Measurements from ENCODE around the gene CSMD2.

CSMD2 gene

GRCh38 chr1:33548319-33548718 lies 616.7 kb downstream of the CSMD2 start:
- Histone ChIP-seq H3K4me1 (ENCODE audit: insufficient read depth, low read length) (no peaks in the 10 kb centered on the region), H3K9me3 (ENCODE audit: control insufficient read depth, insufficient read depth, low read length) (no peaks in the 10 kb centered on the region; the same call in 1 of the 2 replicates), H3K9ac (ENCODE audit: low read depth, low read length) (no peak overlapping the region), H3K36me3 (ENCODE audit: insufficient read depth, low read length) (no peaks in the 10 kb centered on the region)

GRCh38 chr1:33547576-33547975 lies 617.5 kb downstream of the CSMD2 start:
- H3K9ac ChIP-seq (ENCODE audit: low read depth, low read length) = no peak overlapping the region
- no peaks in the 10 kb centered on the region for H3K4me1 ChIP-seq (ENCODE audit: insufficient read depth, low read length)
- H3K36me3 ChIP-seq (ENCODE audit: insufficient read depth, low read length) = no peaks in the 10 kb centered on the region
- no peaks in the 10 kb centered on the region; the same call in 1 of the 2 replicates for H3K9me3 ChIP-seq (ENCODE audit: control insufficient read depth, insufficient read depth, low read length)

- H3K4me1 ChIP-seq (ENCODE audit: insufficient read depth, low read length) = no peaks in the 10 kb centered on the region
- no peak overlapping the region for H3K9ac ChIP-seq (ENCODE audit: low read depth, low read length)
- H3K9me3 ChIP-seq (ENCODE audit: control insufficient read depth, insufficient read depth, low read length) = no peaks in the 10 kb centered on the region; the same call in 1 of the 2 replicates
- H3K36me3 ChIP-seq (ENCODE audit: insufficient read depth, low read length) = no peaks in the 10 kb centered on the region
These were observed 623.1 kb downstream of the CSMD2 start for GRCh38 chr1:33541966-33542365.

DNA sequence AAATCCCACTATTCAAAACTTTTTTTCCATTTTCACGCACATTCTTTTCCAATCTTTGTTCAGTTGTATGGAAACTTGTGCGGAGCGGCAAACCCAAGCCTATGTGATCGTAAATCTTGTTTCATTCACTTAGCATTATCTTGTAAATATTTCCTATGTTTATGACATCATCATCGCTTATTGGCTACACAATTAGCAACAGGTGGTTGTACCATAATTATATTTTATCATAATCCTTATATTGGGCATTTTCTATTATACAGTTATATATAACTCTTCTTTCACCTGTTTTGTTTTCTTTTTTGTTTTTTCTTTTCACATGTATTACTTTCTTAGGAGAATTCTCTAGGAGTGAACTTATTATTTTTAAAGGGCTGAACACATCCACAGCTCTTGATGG lies 627.1 kb downstream of the CSMD2 start:
- no peak overlapping the region for H3K9ac ChIP-seq (ENCODE audit: low read depth, low read length)
- no peaks in the 10 kb centered on the region for H3K9me3 ChIP-seq (ENCODE audit: control insufficient read depth, insufficient read depth, low read length)
- H3K4me1 ChIP-seq (ENCODE audit: insufficient read depth, low read length) = no peaks in the 10 kb centered on the region
- H3K36me3 ChIP-seq (ENCODE audit: insufficient read depth, low read length) = no peaks in the 10 kb centered on the region

- H3K9me3 ChIP-seq (ENCODE audit: control insufficient read depth, insufficient read depth, low read length) = no peaks in the 10 kb centered on the region
- H3K36me3 ChIP-seq (ENCODE audit: insufficient read depth, low read length) = no peaks in the 10 kb centered on the region
- no peaks in the 10 kb centered on the region for H3K4me1 ChIP-seq (ENCODE audit: insufficient read depth, low read length)
- no peak overlapping the region for H3K9ac ChIP-seq (ENCODE audit: low read depth, low read length)
These were observed 629.7 kb downstream of the CSMD2 start for GRCh38 chr1:33535334-33535733.

DNA sequence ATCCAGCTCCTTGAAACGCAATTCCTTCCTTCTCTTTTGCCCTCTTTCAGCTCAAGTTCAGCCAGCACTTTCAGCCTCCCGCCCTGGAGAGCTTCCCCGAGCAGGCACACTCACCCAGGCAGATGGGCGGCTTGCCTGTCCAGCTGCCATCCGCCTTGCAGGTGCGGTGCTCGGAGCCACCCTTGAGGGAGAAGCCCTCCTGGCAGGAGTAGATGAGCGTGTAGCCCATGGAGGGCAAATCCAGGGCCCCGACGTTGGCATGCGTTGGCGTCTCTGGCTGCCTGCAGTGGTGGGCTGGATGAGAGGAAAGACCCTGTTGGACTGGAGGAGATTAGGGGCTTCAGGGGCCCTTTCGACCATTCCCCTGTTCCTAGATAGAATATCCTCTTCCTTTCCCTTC lies 632.1 kb downstream of the CSMD2 start:
- no peaks in the 10 kb centered on the region for H3K4me1 ChIP-seq (ENCODE audit: insufficient read depth, low read length)

DNA sequence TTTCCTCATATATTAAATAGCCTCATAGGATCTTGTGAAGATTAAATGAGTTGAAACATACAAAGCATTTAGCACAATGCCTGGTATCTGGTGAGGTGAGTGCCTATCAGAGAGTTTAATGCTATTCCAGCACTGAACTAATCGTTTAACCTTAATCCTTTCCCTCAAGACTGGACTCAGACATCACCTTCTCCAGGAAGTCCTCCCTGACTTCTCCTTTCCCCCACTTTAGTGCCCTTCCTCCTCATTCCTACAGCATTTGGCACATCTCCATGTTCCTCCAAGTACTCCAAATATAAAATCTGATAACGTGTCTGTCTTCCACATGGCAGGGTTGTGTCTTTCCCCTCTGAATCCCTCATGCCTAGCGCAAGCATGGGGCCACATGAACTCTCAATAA lies 632.8 kb downstream of the CSMD2 start:
- H3K4me1 ChIP-seq (ENCODE audit: insufficient read depth, low read length) = no peaks in the 10 kb centered on the region
- no peak overlapping the region for H3K9ac ChIP-seq (ENCODE audit: low read depth, low read length)
- H3K36me3 ChIP-seq (ENCODE audit: insufficient read depth, low read length) = no peaks in the 10 kb centered on the region
- no peaks in the 10 kb centered on the region for H3K9me3 ChIP-seq (ENCODE audit: control insufficient read depth, insufficient read depth, low read length)

More for the DNA sequence above, 632.1 kb downstream of the CSMD2 start:
- H3K9ac ChIP-seq (ENCODE audit: low read depth, low read length) = no peak overlapping the region
- no peaks in the 10 kb centered on the region for H3K36me3 ChIP-seq (ENCODE audit: insufficient read depth, low read length)
- no peaks in the 10 kb centered on the region for H3K9me3 ChIP-seq (ENCODE audit: control insufficient read depth, insufficient read depth, low read length)

GRCh38 chr1:33529957-33530356 lies 635.1 kb downstream of the CSMD2 start:
- H3K36me3 ChIP-seq (ENCODE audit: insufficient read depth, low read length) = no peaks in the 10 kb centered on the region; the same call in 1 of the 2 replicates

DNA sequence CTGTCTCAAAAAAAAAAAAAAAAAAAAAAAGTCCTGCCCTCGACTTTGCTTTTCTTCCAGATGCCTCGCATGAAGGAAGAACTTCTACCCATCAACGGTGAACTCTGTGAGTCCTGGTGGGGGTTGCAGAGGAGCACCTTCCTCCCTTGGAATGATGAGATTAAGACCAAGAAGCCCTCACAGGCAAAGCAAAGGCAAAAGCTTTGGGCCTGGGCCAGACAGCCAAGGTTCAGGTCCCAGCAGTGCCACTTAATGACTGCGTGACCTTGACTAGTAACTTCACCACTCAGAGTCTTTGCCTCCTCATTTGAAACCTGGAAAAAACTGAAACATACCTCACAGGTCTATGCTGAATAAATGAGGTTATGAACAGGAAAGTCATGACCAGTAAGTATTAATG lies 637.1 kb downstream of the CSMD2 start:
- H3K36me3 ChIP-seq (ENCODE audit: insufficient read depth, low read length) = no peaks in the 10 kb centered on the region; the same call in 1 of the 2 replicates
- no peaks in the 10 kb centered on the region for H3K9me3 ChIP-seq (ENCODE audit: control insufficient read depth, insufficient read depth, low read length)
- H3K9ac ChIP-seq (ENCODE audit: low read depth, low read length) = no peak overlapping the region
- no peaks in the 10 kb centered on the region for H3K4me1 ChIP-seq (ENCODE audit: insufficient read depth, low read length)

More at GRCh38 chr1:33529957-33530356, 635.1 kb downstream of the CSMD2 start:
- Histone ChIP-seq H3K9me3 (ENCODE audit: control insufficient read depth, insufficient read depth, low read length) (no peaks in the 10 kb centered on the region), H3K9ac (ENCODE audit: low read depth, low read length) (no peak overlapping the region), H3K4me1 (ENCODE audit: insufficient read depth, low read length) (no peaks in the 10 kb centered on the region)

DNA sequence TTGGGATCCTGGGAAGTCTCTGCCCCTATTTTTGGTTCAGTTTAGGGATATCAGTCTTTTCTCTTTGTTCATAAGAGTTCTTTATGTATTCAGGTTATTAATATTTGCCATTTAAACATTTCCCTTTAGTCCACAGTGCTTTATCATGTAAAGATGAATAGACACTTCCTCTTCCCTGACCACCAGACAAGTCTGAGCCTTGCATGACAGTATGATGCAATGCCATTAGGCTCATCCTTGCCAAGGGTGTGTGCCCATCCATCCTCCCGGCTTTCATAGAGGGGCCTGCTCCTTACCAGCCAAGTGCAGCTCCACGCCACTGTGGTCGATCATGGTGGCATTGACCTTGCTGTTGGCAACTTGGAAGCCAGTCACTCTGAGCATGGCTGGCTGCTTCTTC lies 640.4 kb downstream of the CSMD2 start:
- no peaks in the 10 kb centered on the region for H3K4me1 ChIP-seq (ENCODE audit: insufficient read depth, low read length)
- H3K9ac ChIP-seq (ENCODE audit: low read depth, low read length) = no peak overlapping the region
- no peaks in the 10 kb centered on the region for H3K9me3 ChIP-seq (ENCODE audit: control insufficient read depth, insufficient read depth, low read length)
- no peaks in the 10 kb centered on the region; the same call in 1 of the 2 replicates for H3K36me3 ChIP-seq (ENCODE audit: insufficient read depth, low read length)

DNA sequence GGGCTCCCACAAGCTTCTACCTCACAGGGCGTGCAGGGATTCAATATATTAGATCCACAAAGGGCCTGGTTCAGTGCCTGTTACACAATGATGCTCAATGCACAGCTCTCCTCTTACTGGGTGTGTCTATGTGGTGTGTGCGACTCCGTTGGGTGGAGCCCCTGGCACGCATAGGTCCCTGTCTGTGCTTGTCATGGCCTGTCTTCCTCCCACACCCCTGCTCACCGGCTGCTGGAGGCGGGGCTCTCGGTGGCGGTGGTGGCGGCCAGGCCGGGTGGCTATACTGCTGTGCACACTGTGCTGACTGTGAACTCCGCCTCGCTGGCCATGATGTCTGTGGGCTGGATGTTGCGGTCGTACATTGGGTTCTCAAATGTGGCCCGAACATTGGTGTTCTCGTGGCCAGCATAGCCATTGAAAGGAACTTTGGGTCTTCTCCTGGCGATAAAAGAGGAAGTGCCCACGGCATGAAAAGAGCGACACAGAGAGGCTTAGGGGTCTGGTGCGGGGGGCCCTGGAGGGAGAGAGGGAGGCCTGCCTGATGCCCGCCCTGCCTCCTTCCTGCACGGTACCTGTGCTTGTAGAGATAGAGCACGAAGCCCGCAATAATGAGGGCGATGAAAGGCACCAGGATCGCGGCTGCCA lies 645.7 kb downstream of the CSMD2 start:
- H3K36me3 ChIP-seq (ENCODE audit: insufficient read depth, low read length) = no peaks in the 10 kb centered on the region
- H3K9me3 ChIP-seq (ENCODE audit: control insufficient read depth, insufficient read depth, low read length) = no peaks in the 10 kb centered on the region
- H3K9ac ChIP-seq (ENCODE audit: low read depth, low read length) = no peak overlapping the region
- peaks cover 9% of the 10 kb centered on the region; the same call in 1 of the 2 replicates for H3K4me1 ChIP-seq (ENCODE audit: insufficient read depth, low read length)

DNA sequence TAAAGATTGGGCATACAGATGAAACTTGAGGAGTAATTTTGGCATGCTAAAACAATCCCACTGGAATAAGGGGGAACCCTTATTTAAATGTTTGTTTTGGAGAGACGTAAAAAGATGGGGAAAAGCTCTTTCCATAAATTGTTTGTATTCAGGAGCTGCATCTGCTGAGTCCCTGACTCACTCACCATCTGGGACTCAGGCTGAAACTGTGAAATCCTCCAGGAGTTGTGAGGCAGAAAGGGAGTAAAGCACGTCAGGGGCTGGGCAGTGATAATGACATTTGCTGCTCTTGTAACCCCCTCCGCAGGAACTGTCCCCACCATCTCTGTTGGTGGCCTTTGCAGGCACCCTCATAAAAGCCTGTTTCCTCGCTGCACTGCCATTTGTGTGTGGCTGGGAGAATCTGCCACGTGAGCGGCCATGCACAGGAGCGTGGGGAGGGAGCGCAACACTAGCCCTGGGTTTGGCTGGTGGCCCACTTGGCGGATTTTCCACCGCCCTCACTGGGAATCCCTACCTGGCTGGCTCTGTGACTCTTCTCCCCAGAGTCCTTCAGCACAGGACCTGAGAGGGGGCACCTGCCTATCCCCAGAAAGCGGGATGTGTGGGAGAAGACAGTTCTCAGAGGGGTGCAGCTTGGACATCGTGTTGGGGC lies 647.3 kb downstream of the CSMD2 start:
- no peaks in the 10 kb centered on the region for H3K9me3 ChIP-seq (ENCODE audit: control insufficient read depth, insufficient read depth, low read length)
- no peak overlapping the region for H3K9ac ChIP-seq (ENCODE audit: low read depth, low read length)
- peaks cover 9% of the 10 kb centered on the region; the same call in 1 of the 2 replicates for H3K4me1 ChIP-seq (ENCODE audit: insufficient read depth, low read length)
- H3K36me3 ChIP-seq (ENCODE audit: insufficient read depth, low read length) = no peaks in the 10 kb centered on the region

DNA sequence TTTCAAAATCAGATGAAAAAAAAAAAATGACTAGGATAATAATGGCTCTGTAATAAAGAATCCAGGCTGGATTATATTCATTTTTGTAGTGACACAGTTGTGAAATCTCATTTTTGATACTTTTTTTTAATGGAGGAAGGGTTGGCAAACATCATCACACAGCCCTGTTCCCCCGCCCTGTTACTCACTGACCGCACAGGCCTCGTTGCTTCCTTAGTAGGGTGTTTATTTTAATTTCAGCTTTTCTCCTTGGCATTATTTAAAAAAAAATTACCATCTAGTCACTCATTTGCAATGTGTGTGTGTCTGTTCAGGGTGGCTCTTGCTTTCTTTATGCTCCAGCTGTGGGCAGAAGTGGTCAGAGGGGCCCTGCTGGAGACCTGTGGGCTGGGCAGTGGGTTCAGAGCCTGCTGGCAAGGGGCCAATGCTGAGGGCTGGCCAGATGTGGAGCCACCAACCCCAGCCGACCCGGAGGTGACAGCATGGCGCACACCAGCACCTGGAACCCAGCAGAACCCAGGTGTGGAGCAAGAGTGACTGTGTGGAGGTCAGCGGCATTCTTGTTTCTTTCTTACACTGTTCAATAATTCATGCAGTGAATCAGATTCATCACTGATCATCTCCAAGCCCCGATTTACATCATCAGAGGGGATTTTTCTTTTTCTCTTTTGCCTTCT lies 648.0 kb downstream of the CSMD2 start:
- H3K9ac ChIP-seq (ENCODE audit: low read depth, low read length) = no peak overlapping the region
- H3K4me1 ChIP-seq (ENCODE audit: insufficient read depth, low read length) = peaks cover 9% of the 10 kb centered on the region; the same call in 1 of the 2 replicates
- no peaks in the 10 kb centered on the region for H3K36me3 ChIP-seq (ENCODE audit: insufficient read depth, low read length)
- H3K9me3 ChIP-seq (ENCODE audit: control insufficient read depth, insufficient read depth, low read length) = no peaks in the 10 kb centered on the region

- no peaks in the 10 kb centered on the region for H3K36me3 ChIP-seq (ENCODE audit: insufficient read depth, low read length)
- no peaks in the 10 kb centered on the region for H3K9me3 ChIP-seq (ENCODE audit: control insufficient read depth, insufficient read depth, low read length)
- H3K4me1 ChIP-seq (ENCODE audit: insufficient read depth, low read length) = peaks cover 9% of the 10 kb centered on the region; the same call in 1 of the 2 replicates
- no peak overlapping the region for H3K9ac ChIP-seq (ENCODE audit: low read depth, low read length)
These were observed 648.6 kb downstream of the CSMD2 start for GRCh38 chr1:33516428-33516827.

DNA sequence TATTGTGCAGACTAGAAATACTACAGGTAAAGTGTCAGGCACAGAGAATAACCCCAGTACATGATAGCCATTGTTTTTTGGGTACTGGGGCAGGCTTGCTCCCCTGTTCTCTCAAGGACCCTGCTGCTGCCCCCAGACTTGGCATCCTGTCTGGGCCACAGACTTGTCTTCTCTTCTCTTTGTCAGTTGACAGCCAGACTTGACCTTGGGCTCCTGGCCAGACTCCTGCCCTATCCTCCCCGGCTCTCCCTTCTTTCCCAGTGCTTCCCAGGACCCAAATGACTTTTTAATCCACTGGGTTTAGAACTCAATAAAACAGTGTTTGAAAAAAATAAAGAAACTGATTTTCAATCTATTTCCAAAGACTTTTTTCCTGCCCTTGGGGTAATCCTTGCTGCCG lies 649.4 kb downstream of the CSMD2 start:
- H3K36me3 ChIP-seq (ENCODE audit: insufficient read depth, low read length) = no peaks in the 10 kb centered on the region
- no peaks in the 10 kb centered on the region for H3K9me3 ChIP-seq (ENCODE audit: control insufficient read depth, insufficient read depth, low read length)
- H3K9ac ChIP-seq (ENCODE audit: low read depth, low read length) = no peak overlapping the region
- peaks cover 9% of the 10 kb centered on the region; the same call in 1 of the 2 replicates for H3K4me1 ChIP-seq (ENCODE audit: insufficient read depth, low read length)

Data from ES-I3 (cell line).